OCI-LY7 (cell line): Measurements from ENCODE around the gene OAF. TPM values are rescaled to one million over a fixed set of nuclear protein-coding genes. Genes with fewer than 3 reads are reported as not detected.

ENCODE experiments used
- BruUV-seq: library from RNA; stranded (reverse); fragments of 400-500 nt; replicated peaks from 2 replicates; lab custom pipeline; 2021; lab: Mats Ljungman, UMichigan
- CTCF ChIA-PET: fragments of 300-600 bp; sonication (Branson Sonifier 250); formaldehyde crosslinking; loops from one replicate; lab custom pipeline; 2022; ENCODE audit warnings: antibody characterized with exemption; ENCODE audit not compliant: unreplicated experiment; lab: Charles Lee
- POLR2A ChIA-PET: fragments of 300-600 bp; sonication (Branson Sonifier 250); formaldehyde crosslinking; loops from one replicate; lab custom pipeline; 2022; ENCODE audit warnings: antibody characterized with exemption; lab: Charles Lee
- DNase-seq: peaks from one replicate; pipeline ENCODE4 v3.0.0-alpha.2; 2015; ENCODE audit warnings: low spot score
- H2AFZ ChIP-seq: fragments of 200-600 bp; sonication (generic), shearing (Covaris generic); 2 replicates; pipeline ENCODE4 v1.6.1; 2014; ENCODE audit warnings: mild to moderate bottlenecking, antibody characterized with exemption, low read length, moderate library complexity
- H3K27ac ChIP-seq: fragments of 200-600 bp; sonication (generic); 2 replicates; pipeline ENCODE4 v1.5.1; 2014; ENCODE audit warnings: mixed run types, low read depth, mild to moderate bottlenecking, moderate library complexity, low read length, inconsistent platforms; ENCODE audit not compliant: poor library complexity, severe bottlenecking
- H3K36me3 ChIP-seq: fragments of 200-600 bp; sonication (generic); 2 replicates; pipeline ENCODE4 v1.6.1; 2014; ENCODE audit warnings: mild to moderate bottlenecking, antibody characterized with exemption, low read length, moderate library complexity, mixed read lengths; ENCODE audit not compliant: insufficient read depth
- H3K4me1 ChIP-seq: fragments of 200-600 bp; sonication (generic); 2 replicates; pipeline ENCODE4 v1.5.1; 2014; ENCODE audit warnings: mild to moderate bottlenecking, low read length; ENCODE audit not compliant: insufficient read depth, poor library complexity, severe bottlenecking
- H3K4me2 ChIP-seq: fragments of 200-600 bp; sonication (generic); 2 replicates; pipeline ENCODE4 v1.6.1; 2014; ENCODE audit warnings: mild to moderate bottlenecking, low read length
- H3K4me3 ChIP-seq: fragments of 200-600 bp; sonication (generic); 2 replicates; pipeline ENCODE4 v1.5.1; 2014; ENCODE audit warnings: mild to moderate bottlenecking, low read depth, low read length; ENCODE audit not compliant: poor library complexity, severe bottlenecking
- H3K79me2 ChIP-seq: fragments of 200-600 bp; sonication (generic); 2 replicates; pipeline ENCODE4 v1.6.1; 2016; ENCODE audit warnings: low read depth, mild to moderate bottlenecking, low read length, moderate library complexity, mixed read lengths; ENCODE audit not compliant: insufficient read depth
- H3K9me2 ChIP-seq: fragments of 200-600 bp; sonication (generic); 2 replicates; pipeline ENCODE4 v1.6.1; 2016; ENCODE audit warnings: mild to moderate bottlenecking, low read length, mixed read lengths; ENCODE audit not compliant: insufficient read depth
- H3K9me3 ChIP-seq: fragments of 200-600 bp; sonication (generic); 2 replicates; pipeline ENCODE4 v1.6.1; 2014; ENCODE audit warnings: mild to moderate bottlenecking, mixed run types, low read length, mixed read lengths
- H4K20me1 ChIP-seq: fragments of 200-600 bp; sonication (generic); 2 replicates; pipeline ENCODE4 v1.6.1; 2014; ENCODE audit warnings: mild to moderate bottlenecking, antibody characterized with exemption, low read length, moderate library complexity, mixed read lengths; ENCODE audit not compliant: insufficient read depth
- EZH2phosphoT487 ChIP-seq: fragments of 200-600 bp; sonication (generic); IDR thresholded peaks from 2 replicates; pipeline ENCODE4 v1.6.1; 2018; ENCODE audit warnings: low read depth, borderline replicate concordance, mild to moderate bottlenecking, mixed run types, antibody characterized with exemption, low read length, moderate library complexity, mixed read lengths
- intact Hi-C: fragments of 100-400 bp; cut with micrococcal nuclease; formaldehyde crosslinking; loops from one replicate; pipeline ENCODE4 v1.10.0; 2022; ENCODE audit not compliant: unreplicated experiment
- total RNA-seq, 2 experiments: library from RNA; depleted of rRNA in 1 of 2; stranded (reverse); fragments of >200 nt in 1 of 2; shearing (Covaris generic) in 1 of 2; gene quantifications; 2 replicates each; pipeline ENCODE4 v1.2.3, GENCODE V29; 2014 to 2022
- TF ChIP-seq, protein P1 (sequence below): fragments of 200-600 bp; sonication (generic); conservative IDR thresholded peaks from 2 replicates; pipeline ENCODE4 v1.5.1; 2014; ENCODE audit warnings: mild to moderate bottlenecking, antibody characterized with exemption, low read length, moderate library complexity, mixed read lengths

OAF gene
- total RNA-seq, 2 experiments from 2014 or later: 3.4 to 3.8 TPM

DNA sequence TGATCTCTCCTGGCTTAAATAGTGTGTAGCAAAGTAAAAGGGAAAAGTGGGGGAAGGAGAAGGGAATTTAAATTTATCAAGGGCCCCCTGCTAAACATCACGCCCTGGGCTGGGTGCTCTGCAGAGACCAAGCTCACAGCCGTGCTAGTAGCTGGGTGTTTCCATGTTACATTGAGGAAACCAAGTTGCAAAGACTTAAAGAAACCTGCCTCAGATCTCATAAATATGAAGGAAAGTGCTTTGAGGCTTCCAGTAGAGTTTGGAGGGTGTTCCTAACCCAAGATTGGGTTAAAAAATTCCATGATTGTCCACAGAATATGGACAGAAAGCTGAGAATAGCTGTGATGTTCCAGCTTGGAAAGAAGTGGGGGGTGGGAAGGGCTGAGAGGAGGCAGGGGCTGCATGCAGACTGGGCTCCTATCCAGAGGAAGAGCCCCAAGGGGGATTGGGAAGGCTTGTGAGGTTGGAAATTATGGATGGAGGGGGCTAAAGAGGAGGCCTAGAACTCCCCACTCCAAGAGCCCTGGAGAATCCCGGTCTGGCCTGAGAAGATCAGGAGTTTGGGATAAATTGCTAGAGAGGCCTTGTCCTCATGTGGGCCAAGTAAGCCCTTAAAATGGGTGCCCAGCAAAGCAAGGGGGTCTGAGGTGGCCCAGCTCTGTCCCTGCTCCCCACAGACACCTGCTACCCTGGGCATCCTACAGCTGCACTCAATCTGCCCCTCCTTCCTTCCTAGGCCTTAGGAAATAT, 25.0 kb upstream of the OAF start:
- Histone ChIP-seq H3K79me2 (no peaks in the 10 kb centered on the region), H3K4me3 (no peak overlapping the region), H3K4me1 (no peaks in the 10 kb centered on the region), H3K4me2 (no peak overlapping the region), H3K9me3 (no peaks in the 10 kb centered on the region), H3K9me2 (no peaks in the 10 kb centered on the region), H3K27ac (no peak overlapping the region), H2AFZ (no peak overlapping the region), H3K36me3 (no peaks in the 10 kb centered on the region), H4K20me1 (no peaks in the 10 kb centered on the region)
- TF ChIP-seq, protein P1, sequence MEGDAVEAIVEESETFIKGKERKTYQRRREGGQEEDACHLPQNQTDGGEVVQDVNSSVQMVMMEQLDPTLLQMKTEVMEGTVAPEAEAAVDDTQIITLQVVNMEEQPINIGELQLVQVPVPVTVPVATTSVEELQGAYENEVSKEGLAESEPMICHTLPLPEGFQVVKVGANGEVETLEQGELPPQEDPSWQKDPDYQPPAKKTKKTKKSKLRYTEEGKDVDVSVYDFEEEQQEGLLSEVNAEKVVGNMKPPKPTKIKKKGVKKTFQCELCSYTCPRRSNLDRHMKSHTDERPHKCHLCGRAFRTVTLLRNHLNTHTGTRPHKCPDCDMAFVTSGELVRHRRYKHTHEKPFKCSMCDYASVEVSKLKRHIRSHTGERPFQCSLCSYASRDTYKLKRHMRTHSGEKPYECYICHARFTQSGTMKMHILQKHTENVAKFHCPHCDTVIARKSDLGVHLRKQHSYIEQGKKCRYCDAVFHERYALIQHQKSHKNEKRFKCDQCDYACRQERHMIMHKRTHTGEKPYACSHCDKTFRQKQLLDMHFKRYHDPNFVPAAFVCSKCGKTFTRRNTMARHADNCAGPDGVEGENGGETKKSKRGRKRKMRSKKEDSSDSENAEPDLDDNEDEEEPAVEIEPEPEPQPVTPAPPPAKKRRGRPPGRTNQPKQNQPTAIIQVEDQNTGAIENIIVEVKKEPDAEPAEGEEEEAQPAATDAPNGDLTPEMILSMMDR: no peak
- no peak for TF ChIP-seq EZH2phosphoT487
- no TSS peak for BruUV-seq
- POLR2A ChIA-PET: interaction anchor here (0.6 kb wide), 3 partner anchors 27 to 363 kb away, joined by 3 to 5 read pairs (median 3); no protein-coding TSS in a partner anchor
- DNase-seq: no peak
- intact Hi-C loops: no loop called here
- CTCF ChIA-PET: no interaction called here

- Histone ChIP-seq H3K4me2 (no peak overlapping the region), H3K9me3 (no peaks in the 10 kb centered on the region), H4K20me1 (no peaks in the 10 kb centered on the region), H3K9me2 (no peaks in the 10 kb centered on the region), H3K4me3 (no peak overlapping the region), H2AFZ (no peak overlapping the region), H3K36me3 (no peaks in the 10 kb centered on the region), H3K79me2 (no peaks in the 10 kb centered on the region), H3K27ac (no peak overlapping the region), H3K4me1 (no peaks in the 10 kb centered on the region)
- ChIA-PET CTCF (no interaction called here), POLR2A (no interaction called here)
- intact Hi-C loops: no loop called here
- TF ChIP-seq EZH2phosphoT487: no peak
- TF ChIP-seq, protein P1: no peak
- no TSS peak for BruUV-seq
- no peak for DNase-seq
These were observed 24.4 kb upstream of the OAF start for GRCh38 chr11:120186456-120186773.

DNA sequence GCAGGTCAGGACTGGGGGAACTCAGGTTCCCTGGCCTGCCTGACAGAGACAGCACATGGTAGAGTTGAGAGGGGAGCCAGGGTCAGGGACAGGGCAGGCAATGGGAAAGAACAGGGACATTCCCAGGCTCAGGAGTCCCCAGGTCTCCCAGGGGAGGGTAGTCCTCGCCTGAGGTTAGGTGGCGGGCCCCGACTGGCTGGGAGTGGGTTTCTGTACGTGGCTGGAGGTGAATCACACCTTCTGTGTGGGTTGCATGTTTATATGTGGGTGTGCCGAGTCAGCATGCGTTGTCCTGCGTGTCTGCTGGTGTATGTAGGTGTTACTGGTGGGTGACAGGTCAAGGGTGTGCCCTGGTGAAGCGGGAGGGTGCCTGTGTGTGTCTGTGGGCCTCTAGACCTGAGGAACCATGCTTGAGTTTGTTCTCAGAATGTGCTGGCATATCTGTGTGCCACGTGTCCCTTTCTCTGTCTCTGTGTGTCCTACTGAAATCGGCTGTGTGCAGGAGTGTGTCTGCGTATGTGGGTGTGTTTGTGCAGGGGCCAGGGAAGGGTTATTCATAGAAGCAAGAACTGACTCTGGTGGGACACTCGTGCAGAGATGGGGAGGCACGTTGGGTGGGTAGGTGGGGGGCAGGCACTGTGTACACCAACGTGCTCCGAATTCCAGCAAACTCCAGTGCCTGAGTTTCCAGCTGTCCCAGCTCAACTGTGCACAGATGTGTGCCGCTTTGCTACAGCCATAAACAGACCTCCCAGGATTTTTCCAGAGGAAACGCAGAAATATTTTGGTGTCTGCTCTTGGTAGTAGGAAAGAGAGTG, 23.8 kb upstream of the OAF start:
- intact Hi-C loops: no loop called here
- Histone ChIP-seq H3K9me3 (no peaks in the 10 kb centered on the region), H3K79me2 (no peaks in the 10 kb centered on the region), H3K4me1 (no peaks in the 10 kb centered on the region), H3K9me2 (no peaks in the 10 kb centered on the region), H3K4me3 (no peak overlapping the region), H3K27ac (no peak overlapping the region), H3K36me3 (no peaks in the 10 kb centered on the region), H4K20me1 (no peaks in the 10 kb centered on the region), H2AFZ (no peak overlapping the region), H3K4me2 (no peak overlapping the region)
- CTCF ChIA-PET: no interaction called here
- no peak for TF ChIP-seq EZH2phosphoT487
- TF ChIP-seq, protein P1: no peak
- no peak for DNase-seq
- no TSS peak for BruUV-seq
- POLR2A ChIA-PET: no interaction called here
